Esophagus squamous epithelium (tissue), 4 donors: ENCODE results near the gene FNDC3B.

ENCODE experiments used
- POLR2A ChIP-seq, 4 donors: fragments of 450-650 bp; IDR thresholded peaks; one replicate each; pipeline ENCODE4 v1.6.1; 2017; ENCODE audit warnings: antibody characterized with exemption in 4 of 4, mild to moderate bottlenecking in 4 of 4, moderate library complexity in 3 of 4
- TF ChIP-seq, protein P1 (sequence below), 6 experiments: fragments of 450-650 bp in 4 of 6; fragments of 200-600 bp in 2 of 6; sonication (generic) in 2 of 6; IDR thresholded peaks; one replicate each; pipeline ENCODE4 v1.5.1; 2016 to 2019; ENCODE audit warnings: antibody characterized with exemption in 6 of 6, mild to moderate bottlenecking in 4 of 6, moderate library complexity in 4 of 6

DNA sequence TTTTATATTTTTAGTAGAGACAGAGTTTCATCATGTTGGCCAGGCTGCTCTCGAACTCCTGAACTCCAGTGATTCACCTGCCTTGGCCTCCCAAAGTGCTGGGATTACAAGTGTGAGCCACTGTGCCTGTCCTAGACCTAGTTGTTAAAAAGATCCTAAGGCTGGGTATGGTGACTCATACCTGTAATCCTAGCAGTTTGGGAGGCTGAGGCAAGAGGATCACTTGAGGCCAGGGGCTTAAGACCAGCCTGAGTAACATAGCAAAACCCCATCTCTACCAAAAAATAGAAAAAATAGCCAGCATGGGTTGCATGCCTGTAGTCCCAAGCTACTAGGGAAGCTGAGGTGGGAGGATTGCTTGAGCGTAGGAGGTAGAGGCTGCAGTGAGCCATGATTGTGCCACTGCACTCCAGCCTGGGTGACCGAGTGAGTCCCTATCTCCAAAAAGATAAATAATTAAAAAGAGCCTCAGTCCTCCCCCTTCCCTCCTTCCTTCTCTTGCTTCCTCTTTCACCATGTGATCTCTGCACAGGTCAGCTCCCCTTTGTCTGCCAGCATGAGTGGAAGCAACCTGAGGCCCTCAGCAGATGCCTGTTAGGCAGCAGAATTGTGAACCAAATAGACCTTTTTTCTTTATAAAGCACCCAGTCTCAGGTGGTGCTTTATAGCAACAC, 9.8 kb upstream of the FNDC3B start:
- TF ChIP-seq, protein P1, sequence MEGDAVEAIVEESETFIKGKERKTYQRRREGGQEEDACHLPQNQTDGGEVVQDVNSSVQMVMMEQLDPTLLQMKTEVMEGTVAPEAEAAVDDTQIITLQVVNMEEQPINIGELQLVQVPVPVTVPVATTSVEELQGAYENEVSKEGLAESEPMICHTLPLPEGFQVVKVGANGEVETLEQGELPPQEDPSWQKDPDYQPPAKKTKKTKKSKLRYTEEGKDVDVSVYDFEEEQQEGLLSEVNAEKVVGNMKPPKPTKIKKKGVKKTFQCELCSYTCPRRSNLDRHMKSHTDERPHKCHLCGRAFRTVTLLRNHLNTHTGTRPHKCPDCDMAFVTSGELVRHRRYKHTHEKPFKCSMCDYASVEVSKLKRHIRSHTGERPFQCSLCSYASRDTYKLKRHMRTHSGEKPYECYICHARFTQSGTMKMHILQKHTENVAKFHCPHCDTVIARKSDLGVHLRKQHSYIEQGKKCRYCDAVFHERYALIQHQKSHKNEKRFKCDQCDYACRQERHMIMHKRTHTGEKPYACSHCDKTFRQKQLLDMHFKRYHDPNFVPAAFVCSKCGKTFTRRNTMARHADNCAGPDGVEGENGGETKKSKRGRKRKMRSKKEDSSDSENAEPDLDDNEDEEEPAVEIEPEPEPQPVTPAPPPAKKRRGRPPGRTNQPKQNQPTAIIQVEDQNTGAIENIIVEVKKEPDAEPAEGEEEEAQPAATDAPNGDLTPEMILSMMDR (IDR thresholded peaks at IDR 0.05), result no peak
- no peak for TF ChIP-seq POLR2A (IDR thresholded peaks at IDR 0.05)
